Medulla oblongata (tissue), 1 donor: ENCODE data around the gene CNTNAP2.

Source experiments
- DNase-seq: peaks from one replicate; pipeline ENCODE4 v3.0.0-alpha.2; 2015; ENCODE audit errors: extremely low spot score

The CNTNAP2 gene

DNA sequence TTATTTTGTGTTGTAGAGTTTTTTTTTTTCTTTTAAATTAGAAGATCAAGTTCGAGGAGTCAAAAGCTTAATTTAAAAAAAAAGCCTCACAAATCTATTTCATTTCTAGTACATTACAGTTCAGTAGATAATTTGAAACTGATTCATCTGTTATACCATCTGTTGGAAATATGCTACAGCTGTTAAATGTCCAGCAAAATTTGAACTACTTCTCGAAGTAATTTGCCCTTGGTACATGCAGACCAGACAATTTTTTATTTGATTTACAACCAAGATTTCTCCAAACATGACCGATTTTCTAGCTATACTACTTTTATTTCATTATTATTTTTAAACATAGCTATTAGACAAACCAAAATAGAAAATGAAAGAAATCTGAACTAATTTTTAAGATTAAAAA lies 647.9 kb downstream of the CNTNAP2 start:
- no peak for DNase-seq

DNA sequence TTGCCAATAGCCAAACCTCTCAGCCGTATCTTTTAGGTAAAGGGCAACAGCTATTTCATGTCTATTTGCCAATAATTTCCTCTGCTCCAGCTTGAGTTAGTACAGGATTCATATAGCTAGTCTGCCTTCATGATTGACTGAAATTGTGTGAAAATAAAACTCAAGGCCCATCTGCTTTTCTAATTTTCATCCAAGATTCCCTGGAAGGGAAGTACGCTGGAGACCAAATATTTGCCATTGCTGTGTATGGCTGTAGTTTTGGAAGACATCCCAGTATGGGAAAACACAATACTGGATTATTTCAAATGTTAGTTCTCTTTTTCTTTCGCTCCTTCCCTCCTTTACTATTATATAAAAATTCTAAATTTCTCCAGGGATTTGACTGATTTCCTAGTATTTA lies 652.4 kb downstream of the CNTNAP2 start:
- no peak for DNase-seq

DNA sequence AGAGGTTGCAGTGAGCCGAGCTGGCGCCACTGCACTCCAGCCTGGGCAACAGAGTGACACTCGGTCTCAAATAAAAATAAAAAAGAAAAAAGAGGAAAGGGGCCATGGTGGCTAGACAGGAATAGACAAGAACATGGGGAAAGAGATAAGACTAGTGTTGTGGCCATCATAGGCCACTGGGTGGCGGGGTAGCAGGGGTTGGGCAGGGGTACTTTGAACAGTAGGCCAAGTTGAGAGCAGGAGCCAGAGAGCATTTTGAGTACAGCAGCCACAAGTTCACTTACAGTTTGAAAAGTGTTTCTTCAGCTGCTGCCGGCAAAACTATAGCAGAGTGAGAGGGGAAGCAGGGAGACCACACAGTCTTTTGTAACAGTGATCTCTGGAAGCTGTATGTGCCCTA lies 656.0 kb downstream of the CNTNAP2 start:
- DNase-seq, result peak; percentile 5

DNA sequence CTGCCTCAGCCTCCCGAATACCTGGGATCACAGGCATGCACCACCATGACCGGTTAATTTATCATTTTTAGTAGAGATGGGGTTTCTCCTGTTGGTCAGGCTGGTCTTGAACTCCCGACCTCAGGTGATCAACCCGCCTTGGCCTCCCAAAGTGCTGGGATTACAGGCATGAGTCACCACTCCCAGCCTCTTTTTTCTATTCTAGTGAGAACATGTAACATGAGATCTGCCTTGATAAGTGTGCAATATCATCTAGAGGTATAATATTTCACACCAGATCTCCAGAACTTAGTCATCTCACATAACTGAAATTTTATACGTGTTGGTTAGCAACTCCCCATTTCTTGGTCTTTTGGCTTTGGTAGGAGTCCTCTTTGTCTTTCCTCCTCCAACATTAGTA lies 656.9 kb downstream of the CNTNAP2 start:
- no peak for DNase-seq

DNA sequence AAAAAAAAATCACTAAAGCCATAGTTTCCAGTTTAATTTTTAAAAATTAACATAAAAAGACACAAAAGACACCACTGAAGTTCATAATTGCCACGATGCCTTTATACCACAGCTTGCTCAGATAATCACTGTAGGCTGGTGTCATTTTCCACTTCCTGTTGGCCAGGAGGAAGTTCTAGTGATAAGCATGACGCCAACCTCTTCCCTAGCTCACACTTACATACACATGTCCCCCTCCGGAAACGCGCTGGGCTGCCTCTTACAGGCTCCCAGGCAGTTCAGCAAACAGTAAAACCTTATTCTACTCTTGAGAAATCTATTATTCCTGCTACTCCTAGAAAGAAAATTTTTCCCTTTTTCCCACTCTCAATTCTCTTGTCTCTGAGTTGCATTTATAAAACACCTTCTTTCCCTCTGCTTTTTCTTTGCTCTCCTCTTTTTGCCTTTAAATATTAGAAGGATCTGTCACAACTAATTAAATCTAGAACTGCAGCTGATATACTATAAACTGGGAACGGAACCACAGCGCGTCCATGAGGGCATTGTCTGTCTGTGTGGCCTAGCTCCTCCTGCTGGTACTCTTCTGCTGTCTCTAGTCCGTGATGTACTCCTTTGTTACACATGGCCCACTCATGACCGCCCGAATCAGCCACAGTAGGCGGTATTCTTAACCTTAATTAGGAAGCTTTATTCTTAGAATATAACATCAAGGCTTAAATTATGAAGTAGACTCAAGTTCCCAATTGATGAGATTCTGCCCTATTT lies 664.9 kb downstream of the CNTNAP2 start:
- peak; percentile 2 for DNase-seq

DNA sequence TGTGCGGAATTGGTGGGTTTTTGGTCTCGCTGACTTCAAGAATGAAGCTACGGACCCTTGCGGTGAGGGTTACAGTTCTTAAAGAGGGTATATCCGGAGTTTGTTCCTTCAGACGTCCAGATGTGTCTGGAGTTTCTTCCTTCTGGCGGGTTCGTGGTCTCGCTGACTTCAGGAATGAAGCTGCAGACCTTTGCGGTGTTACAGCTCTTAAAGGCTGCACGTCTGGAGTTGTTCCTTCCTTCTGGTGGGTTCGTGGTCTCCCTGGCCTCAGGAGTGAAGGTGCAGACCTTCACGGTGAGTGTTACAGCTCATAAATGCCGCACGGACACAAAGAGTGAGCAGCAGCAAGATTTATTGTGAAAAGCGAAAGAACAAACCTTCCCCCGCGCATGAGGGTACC lies 670.7 kb downstream of the CNTNAP2 start:
- DNase-seq, result no peak

DNA sequence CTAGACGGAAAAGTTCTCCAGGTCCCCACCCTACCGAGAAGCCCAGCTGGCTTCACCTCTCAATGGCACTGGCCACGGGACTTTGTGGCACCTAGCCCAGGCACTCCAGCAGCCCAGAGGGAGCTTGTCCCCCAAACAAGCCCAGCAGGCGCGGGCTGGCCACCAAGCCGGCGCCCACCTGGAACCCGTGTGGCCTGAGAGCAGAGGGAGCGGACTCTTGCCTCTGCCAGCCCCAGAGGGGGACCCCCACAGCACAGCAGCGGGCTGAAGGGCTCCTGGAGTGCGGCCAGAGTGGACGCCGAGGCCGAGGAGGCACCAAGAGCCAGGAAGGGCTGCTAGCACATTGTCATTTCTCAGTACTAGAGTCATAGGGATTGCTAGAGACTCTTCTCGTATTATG lies 671.4 kb downstream of the CNTNAP2 start:
- DNase-seq, result no peak

DNA sequence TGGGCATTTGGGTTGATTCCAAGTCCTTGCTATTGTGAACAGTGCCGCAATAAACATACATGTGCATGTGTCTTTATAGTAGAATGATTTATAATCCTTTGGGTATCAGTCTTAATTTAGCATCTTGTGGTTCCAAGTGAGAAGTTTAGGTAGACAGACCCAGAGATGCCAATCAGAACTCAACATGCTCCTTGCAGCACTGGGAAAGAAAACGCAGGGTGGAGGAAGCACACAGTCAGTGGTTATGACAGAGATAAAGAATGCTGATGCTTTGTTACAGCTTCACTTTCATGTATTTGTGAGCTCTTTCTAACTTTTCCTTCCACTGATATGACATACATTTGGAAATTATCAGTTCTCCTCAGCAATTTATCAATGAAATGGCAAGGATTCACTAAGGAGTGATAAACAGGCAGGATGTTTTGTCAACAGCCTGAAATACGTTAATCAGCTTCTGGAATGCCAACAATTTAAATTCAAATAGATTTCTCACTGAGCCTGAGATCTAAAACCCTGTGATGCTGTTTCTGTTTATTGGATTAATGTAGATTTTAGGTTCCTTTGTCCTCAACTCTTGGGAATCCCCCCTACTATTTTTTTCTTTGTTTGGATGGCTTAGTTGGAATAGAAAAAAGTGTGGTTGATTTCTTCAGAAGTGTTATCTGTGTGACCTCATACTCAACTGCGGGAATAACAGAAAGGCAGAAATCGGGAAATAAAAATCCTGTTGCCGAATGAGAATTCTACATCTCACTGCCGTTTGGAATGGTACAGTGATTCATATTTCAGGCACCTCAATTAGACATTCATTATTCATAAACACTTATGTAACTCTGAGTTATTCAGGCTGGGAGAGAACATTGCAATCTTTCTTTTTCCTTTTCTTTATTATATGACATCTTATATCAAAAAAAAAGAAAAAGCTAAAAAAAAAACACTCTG lies 675.0 kb downstream of the CNTNAP2 start:
- DNase-seq, result no peak

DNA sequence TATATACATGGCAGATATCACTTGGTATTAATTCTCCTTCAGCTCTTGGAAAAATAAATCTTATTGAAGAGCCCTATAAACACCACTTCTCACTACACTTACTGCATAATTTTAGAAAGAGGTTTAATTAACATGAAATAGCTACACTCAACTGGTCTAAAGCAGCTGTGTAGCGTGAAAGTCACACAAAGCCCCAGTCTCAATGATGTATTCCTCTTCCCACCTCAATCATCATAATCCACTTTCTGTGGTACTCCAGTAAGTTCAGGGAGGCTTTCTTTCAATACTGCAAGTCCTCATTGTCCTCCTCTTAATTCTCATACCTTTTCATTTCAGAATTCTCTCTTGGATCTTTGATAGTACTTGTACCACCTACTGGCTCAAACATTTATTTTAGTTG lies 688.0 kb downstream of the CNTNAP2 start:
- no peak for DNase-seq

DNA sequence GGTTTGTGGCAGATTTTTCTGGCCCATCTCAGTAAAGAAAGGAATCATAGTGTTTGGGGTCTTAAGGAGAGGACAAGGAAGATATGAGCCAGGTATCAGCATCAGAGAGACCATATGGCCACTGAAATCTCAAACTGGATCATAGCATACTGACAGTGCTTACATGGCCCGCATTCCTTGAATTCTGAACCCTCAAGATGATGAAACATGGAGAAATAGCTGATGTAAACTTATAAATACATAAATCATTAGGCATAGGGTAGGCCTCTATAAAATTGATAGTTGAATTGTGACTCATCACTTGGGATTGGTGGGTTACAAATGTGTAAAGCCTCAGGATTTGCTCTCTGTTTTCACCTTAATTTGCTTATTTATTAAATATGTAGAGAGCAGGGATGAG lies 688.5 kb downstream of the CNTNAP2 start:
- no peak for DNase-seq

DNA sequence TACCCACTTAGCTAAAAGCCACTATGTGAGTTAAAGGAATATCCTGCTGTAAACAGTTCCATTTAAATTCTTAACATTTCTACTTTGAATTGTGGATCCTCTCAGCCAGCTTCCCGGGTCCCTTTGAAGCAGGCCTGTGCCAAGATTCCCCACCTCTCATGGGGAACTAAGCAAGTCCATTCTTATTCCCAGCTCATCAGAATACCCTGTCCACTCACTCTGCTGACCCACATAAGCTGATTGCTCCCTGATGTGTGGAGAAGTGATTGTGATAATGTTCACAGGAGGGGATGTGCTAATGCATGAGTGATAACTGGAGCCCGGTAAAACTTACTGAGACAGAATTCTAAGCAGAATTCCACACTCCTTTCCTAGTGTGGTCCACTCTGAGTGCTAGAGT lies 709.7 kb downstream of the CNTNAP2 start:
- no peak for DNase-seq

DNA sequence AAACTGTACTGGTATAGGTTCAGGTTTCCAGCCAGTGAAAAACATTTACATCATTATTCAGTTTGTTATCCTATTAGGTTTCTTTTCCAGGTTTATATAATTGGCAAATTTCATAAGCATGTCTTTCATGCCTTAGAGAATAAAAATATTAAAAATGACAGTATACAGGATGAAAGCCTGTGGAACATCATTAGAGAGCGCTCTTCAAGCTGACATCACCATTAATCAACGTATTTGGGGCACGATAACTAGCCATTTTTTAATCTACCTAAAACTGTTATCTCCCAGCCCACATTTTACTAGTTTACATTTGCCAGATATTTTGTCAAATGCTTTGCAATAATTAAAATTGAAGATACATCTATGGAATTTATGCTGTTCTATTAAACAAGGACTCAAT lies 714.1 kb downstream of the CNTNAP2 start:
- no peak for DNase-seq

DNA sequence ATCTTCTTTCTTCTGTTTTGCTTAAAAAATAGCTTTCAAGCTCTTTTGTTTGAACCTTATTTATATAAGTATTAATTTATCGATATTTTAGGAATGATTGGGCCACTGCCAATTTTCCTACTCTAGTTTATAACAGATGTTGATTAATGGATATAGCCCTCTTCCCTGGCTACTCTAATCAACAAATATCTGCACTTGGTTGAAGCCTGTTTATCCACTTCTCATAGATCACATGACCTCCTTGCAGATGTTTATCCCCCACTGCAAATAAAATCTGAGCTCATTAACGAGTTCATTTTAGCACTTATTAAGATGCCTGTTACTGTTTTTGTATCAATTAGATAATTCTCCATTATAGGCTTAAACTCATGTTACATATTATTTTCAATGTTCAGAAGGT lies 715.3 kb downstream of the CNTNAP2 start:
- no peak for DNase-seq

DNA sequence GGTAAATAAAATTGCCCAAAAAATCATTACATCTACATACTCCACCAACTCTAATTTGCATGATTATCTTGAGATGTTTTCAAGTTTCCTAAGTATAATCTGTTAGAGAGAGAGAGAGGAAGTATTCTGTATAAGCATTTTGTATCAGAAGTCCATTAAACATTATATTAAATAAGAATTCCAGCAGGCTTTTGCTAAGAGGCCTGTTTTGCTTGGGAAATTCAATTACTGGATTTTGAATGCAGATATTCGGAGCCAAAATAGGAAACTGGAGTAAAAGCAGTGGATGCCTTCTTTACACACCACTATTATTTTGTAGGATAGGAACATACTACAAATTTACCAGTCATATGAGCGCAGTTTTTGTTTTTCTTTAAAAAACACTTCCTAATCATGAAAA lies 727.8 kb downstream of the CNTNAP2 start:
- DNase-seq, result no peak

DNA sequence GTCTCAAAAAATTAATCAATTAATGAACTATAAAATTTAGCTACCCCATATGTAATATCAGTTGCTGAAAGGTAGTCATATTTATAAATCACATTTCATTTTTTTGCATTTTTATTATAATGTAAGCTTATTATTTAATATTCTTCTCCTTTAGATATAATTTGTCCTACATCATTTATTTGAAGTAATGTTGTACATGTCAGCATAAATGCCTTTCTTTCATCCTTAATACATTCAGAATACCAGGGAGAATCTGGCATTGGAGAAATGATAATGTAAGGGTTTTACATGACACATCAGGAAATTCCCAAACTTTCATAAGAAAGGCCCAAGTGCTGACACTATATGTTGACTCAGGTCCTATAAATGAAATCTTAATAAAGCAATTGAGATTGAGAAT lies 742.1 kb downstream of the CNTNAP2 start:
- no peak for DNase-seq

DNA sequence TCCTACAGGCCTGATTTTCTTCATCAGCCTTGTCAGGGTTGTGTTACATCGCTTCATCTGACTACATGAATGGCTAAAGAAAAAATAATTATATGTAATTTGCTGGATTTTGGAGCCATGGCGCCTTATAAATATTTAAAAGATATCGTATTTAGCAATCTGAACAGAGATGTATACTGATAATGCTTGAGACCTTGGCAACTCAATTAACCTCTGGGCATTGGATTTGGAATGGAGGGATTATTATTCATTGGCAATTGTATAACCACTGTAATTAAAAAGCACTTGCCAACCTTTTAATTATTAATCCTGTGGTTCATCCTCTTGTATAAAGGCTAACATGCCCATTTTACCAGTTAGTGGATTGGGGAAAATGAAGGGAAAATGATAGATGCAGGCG lies 745.1 kb downstream of the CNTNAP2 start:
- DNase-seq, result no peak

DNA sequence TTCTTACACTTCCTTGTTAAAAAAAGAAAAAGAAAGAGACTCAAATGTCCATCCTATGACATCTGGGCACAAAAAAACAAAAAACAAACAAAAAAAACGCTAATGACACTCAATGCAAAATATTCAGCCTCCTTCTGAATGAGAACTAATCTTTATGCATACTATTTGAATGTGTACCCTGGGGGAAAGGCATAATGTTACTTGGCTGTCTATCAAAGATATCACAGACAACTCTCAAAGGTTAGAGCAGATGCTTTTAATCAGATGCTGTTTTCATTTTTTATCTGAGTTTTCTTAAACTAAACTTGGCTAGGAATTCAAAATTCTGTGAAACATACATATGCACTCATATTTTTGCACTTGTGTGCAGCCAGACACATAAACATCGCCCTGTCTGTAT lies 745.8 kb downstream of the CNTNAP2 start:
- DNase-seq, result no peak

DNA sequence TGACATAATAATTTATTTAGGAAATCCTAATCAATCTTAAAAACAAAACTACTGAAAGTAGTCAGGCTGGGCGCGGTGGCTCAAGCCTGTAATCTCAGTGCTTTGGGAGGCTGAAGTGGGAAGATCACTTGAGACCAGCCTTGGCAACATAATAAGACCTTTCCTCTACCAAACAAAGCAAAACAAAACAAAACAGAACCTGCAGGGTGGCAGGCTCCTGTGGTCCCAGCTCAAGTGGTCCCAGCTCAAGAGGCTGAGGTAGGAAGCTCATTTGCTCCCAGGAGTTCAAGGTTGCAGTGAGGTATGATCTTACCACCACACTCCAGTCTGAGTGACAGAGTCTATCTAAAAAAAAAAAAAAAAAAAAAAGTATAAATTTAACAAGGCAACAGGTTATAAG lies 748.0 kb downstream of the CNTNAP2 start:
- DNase-seq, result no peak

DNA sequence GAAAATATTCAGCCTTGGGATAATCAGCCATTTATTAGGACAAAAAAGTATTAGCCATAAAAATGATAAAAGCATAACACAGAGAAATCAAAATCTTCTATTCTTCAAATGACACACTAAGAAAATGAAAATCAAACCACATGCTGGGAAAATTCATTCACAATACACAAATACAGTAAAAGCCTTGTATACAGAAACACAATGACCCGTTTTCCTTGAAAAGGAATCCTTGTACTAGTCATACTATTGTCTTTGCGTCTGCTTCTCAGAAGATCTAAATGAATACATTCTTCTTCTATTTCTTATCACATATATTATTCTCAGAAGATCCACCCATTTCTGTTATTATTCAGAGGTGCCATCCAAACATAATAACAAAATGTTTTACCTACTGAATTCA lies 749.1 kb downstream of the CNTNAP2 start:
- DNase-seq, result peak; percentile 57

DNA sequence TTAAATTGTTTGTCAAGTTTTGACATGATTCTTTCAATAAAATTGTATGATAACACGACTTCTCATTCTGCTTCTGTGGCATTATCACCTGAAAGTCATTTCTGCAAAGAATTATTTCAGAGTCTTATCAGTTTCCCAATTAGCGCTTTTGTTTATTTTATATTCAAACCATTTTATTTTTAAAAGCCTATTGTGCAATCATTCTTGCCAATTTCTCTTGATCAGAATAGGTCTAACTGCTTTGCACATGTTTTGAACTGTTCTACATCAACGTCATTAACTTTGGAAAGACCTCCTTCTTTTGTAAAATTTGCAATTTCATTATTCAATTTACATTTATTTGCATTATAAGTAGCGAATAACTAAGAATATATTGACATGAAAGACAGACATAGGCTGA lies 758.1 kb downstream of the CNTNAP2 start:
- no peak for DNase-seq

DNA sequence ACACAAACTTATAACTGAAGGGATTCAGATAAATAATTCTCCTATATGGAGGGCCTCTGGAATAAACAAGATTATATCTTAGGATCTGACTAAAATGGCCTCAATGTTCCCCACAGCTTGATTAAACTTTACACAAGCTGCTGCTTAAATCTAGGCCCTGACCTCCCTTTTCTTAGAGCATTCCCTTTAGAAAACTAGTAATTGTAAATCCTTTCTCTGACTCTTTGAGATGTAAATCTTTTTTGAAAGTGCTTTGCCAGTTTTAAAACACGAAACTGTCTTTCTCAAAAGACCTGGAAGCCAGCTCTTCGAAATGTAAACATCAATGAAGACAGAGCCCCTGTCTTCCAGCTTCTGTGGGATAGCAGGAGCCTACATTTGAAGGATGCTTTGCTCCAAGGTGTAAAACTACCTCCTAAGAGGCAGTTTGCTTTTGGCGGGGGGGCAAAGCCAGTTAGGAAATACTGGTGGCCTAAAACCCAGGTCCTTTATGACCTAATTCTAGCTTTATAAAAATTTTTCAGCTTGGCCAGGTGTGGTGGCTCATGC lies 758.7 kb downstream of the CNTNAP2 start:
- no peak for DNase-seq

DNA sequence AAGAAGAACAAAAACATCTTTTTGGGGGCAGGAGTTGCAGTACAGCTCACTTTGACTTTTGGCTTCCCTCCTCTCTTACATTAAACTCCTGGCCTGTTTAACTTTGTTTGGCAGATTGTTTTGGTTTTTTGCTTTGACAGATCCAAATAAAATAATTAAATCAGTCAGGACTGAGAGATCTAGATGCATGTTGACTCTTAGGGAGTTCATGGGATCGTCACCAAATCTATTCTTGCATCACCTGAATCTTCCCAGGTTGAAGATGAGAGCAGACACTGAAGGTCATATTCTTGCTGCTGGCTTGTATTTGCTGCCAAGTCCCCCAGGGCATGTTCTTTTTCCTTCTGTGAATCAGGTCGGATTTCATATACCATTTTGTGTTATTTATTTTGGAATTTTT lies 759.4 kb downstream of the CNTNAP2 start:
- no peak for DNase-seq

DNA sequence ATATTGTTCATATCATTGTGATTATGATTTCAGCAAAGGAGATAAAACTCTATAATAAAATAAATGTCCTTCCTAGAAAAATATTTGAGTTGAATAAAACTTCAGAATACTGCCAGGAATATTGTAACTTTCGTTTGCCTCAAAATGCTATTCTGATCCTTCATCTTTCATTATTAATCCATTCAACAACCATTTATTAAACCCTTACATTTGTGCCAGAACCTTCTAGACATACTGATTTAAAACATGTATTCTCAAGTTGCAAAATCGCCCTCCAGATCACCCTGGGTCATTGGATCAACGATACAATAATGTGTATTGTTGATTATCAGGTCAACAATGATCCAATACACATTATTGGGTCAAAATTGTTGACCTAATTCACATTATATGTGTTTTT lies 759.8 kb downstream of the CNTNAP2 start:
- no peak for DNase-seq
